Measurements from ENCODE around the gene USP30. TPM values are rescaled to one million over a fixed set of nuclear protein-coding genes. Genes with fewer than 3 reads are reported as not detected.

USP30 gene
- total and polyA plus RNA-seq, 10 of the 15 experiments (the other 5 are each of a cell fraction or from before 2014, with no cell fraction given), result 2.1 to 16.2 (median 6.4) TPM

DNA sequence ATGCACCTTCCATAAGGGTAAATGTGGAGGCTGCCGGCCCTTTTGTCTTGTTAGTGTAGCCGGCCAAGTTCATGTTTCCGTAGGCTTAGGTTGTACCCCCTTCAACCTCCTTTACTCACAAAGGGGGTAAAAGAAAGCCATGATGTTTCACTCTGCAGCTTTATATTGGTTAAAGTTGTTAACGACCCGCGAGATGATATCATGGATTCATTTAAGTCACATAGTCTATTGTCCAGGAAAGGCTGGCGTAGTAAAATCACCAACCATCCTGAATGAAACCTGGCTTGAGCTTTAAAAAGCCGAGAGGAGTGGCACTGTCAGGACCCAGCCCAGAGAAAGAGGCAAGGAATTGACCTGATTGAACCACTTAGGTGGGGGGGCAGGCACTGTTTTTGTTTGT is 46.3 kb downstream of the USP30 start (continued):
- TF ChIP-seq ASH2L (IDR thresholded peaks at IDR 0.05; ENCODE audit: borderline replicate concordance, low read depth) (no peak), FOXK2 (IDR thresholded peaks at IDR 0.05) (no peak), POLR2A (IDR thresholded peaks at IDR 0.05; ENCODE audit: low read depth, low read length) (no peak), CBFB (IDR thresholded peaks at IDR 0.05; ENCODE audit: low read depth) (no peak), POLR2AphosphoS5 (IDR thresholded peaks at IDR 0.05; ENCODE audit: low read length) (no peak), SIN3A (IDR thresholded peaks at IDR 0.05; ENCODE audit: low read depth, low read length) (no peak), EZH2 (IDR thresholded peaks at IDR 0.05; ENCODE audit: borderline replicate concordance, control insufficient read depth, low read depth, low read length) (no peak), STAT3 (IDR thresholded peaks at IDR 0.05; ENCODE audit: low read depth, low read length) (no peak), SUZ12 (IDR thresholded peaks at IDR 0.05; ENCODE audit: unreplicated experiment) (no peak)
- TF ChIP-seq, protein P1, sequence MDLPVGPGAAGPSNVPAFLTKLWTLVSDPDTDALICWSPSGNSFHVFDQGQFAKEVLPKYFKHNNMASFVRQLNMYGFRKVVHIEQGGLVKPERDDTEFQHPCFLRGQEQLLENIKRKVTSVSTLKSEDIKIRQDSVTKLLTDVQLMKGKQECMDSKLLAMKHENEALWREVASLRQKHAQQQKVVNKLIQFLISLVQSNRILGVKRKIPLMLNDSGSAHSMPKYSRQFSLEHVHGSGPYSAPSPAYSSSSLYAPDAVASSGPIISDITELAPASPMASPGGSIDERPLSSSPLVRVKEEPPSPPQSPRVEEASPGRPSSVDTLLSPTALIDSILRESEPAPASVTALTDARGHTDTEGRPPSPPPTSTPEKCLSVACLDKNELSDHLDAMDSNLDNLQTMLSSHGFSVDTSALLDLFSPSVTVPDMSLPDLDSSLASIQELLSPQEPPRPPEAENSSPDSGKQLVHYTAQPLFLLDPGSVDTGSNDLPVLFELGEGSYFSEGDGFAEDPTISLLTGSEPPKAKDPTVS (IDR thresholded peaks at IDR 0.05; ENCODE audit: low read depth, low read length), result no peak
- TF ChIP-seq, protein P2, sequence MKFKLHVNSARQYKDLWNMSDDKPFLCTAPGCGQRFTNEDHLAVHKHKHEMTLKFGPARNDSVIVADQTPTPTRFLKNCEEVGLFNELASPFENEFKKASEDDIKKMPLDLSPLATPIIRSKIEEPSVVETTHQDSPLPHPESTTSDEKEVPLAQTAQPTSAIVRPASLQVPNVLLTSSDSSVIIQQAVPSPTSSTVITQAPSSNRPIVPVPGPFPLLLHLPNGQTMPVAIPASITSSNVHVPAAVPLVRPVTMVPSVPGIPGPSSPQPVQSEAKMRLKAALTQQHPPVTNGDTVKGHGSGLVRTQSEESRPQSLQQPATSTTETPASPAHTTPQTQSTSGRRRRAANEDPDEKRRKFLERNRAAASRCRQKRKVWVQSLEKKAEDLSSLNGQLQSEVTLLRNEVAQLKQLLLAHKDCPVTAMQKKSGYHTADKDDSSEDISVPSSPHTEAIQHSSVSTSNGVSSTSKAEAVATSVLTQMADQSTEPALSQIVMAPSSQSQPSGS (IDR thresholded peaks at IDR 0.05; ENCODE audit: low read length), result no peak
- TF ChIP-seq, protein P3, sequence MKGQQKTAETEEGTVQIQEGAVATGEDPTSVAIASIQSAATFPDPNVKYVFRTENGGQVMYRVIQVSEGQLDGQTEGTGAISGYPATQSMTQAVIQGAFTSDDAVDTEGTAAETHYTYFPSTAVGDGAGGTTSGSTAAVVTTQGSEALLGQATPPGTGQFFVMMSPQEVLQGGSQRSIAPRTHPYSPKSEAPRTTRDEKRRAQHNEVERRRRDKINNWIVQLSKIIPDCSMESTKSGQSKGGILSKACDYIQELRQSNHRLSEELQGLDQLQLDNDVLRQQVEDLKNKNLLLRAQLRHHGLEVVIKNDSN (IDR thresholded peaks at IDR 0.05; ENCODE audit: borderline replicate concordance, extremely low read length, insufficient read depth, low read depth, low read length), result no peak

All from GM12878 (cell line).